Heart right ventricle (tissue), 16 donors: ENCODE measurements around the gene ENTPD6. TPM values are rescaled to one million over a fixed set of nuclear protein-coding genes. Genes with fewer than 3 reads are reported as not detected.

ENCODE experiments used
- ATAC-seq, 8 donors: fragments of 200-7000 bp; cut with Tn5 transposase; one replicate each; pipeline ENCODE4 v1.9.1; 2020; ENCODE audit warnings: mild to moderate bottlenecking in 8 of 8, moderate library complexity in 8 of 8, moderate number of reproducible peaks in 1 of 8
- DNase-seq, 2 donors: peaks; one replicate each; pipeline ENCODE4 v3.0.0-alpha.2; 2020
- H3K27ac ChIP-seq, 10 donors: fragments of 200-600 bp; sonication (generic) in 2 of 10; one replicate each; pipeline versions ENCODE4 v1.5.0 to v1.8.0; 2020 to 2022; ENCODE audit warnings: mild to moderate bottlenecking in 3 of 10
- H3K27me3 ChIP-seq, 7 donors: fragments of 200-600 bp; one replicate each; pipeline ENCODE4 v1.8.0; 2021 to 2022; ENCODE audit warnings: mild to moderate bottlenecking in 2 of 7
- H3K36me3 ChIP-seq, 9 donors: fragments of 200-600 bp; sonication (generic) in 1 of 9; one replicate each; pipeline versions ENCODE4 v1.5.0 to v1.8.0; 2020 to 2022; ENCODE audit warnings: mild to moderate bottlenecking in 2 of 9
- H3K4me1 ChIP-seq, 9 donors: fragments of 200-600 bp; sonication (generic) in 1 of 9; one replicate each; pipeline versions ENCODE4 v1.5.0 to v1.8.0; 2020 to 2022; ENCODE audit warnings: mild to moderate bottlenecking in 4 of 9
- H3K4me3 ChIP-seq, 10 donors: fragments of 200-600 bp; sonication (generic) in 2 of 10; one replicate each; pipeline versions ENCODE4 v1.5.0 to v1.8.0; 2020 to 2022; ENCODE audit warnings: mild to moderate bottlenecking in 7 of 10, moderate library complexity in 2 of 10
- H3K9me3 ChIP-seq, 11 donors: fragments of 200-600 bp in 10 of 11; sonication (generic) in 2 of 11; one replicate each; pipeline versions ENCODE4 v1.5.0 to v1.8.0; 2013 to 2022; ENCODE audit warnings: mild to moderate bottlenecking in 2 of 11, control low read depth in 1 of 11, moderate library complexity in 1 of 11
- CTCF ChIP-seq, 9 donors: fragments of 200-600 bp; sonication (generic) in 2 of 9; IDR thresholded peaks; one replicate each; pipeline versions ENCODE4 v1.5.0 to v1.8.0; 2021 to 2022; ENCODE audit warnings: antibody characterized with exemption in 9 of 9, mild to moderate bottlenecking in 5 of 9, moderate library complexity in 1 of 9
- WGBS, 2 donors: extraction: QIAGEN DNeasy Blood & Tissue Kit; methylation state at CpG; one replicate each; pipeline ENCODE4 v1.1.7; 2013; ENCODE audit warnings: inconsistent platforms in 1 of 2; 5-methylcytosine and 5-hydroxymethylcytosine counted together
- intact Hi-C, 10 donors: fragments of 100-400 bp; cut with DNase I; formaldehyde crosslinking; loops; one replicate each; pipeline versions ENCODE4 v1.11.1 to v1.14.2; 2022
- polyA plus RNA-seq, 2 donors: library from polyadenylated mRNA; stranded (reverse); fragments of 200-250 nt; gene quantifications; one replicate each; pipeline ENCODE4 v1.2.3, GENCODE V29; 2013
- total RNA-seq, 10 donors: library from RNA; stranded (reverse); fragmentation: NEBNext Ultra II Directional in 3 of 10; extraction: Animal tissue kit (Norgen Biotek cat#: 25700) in 3 of 10; gene quantifications; one replicate each; pipeline versions ENCODE4 v1.2.1 to v1.2.4, GENCODE V29; 2021 to 2023
- donor health status: Arrhythmogenic right ventricular cardiomyopathy.
- donor health status: ischemic (EF 13 %, LVEDD 7.1; RV severe dilation, severe dysfunction).
- donor health status: healthy with polysubstance abuse.
- donor health status: DM: no; HTN: yes; CAD: no.
- donor health status: DM: no; HTN: no; CAD: no.
- donor health status: ischemic (EF 25% LVEDD 6.9; RV normal size, moderate dysfunction).
- donor health status: ischemic (EF 25% LVEDD 5.7; RV mildly dilated, moderate dysfunction).
- donor health status: healthy.
- donor health status: DM: yes; HTN: yes; CAD: no.
- donor health status: Ischemic cardiomyopathy.
- donor health status: ischemic (EF 35%, LVEDD 5.7; RV mildly dilated, moderate dysfunction).
- donor health status: nonischemic (EF 11% LVEDD 7.7; RV severe dilation, severe dysfunction).
- donor health status: DM: yes; HTN: yes; CAD: no.
- donor health status: PGD.
- donor health status: ischemic (EF 29% LVEDD 5.4; RV normal size, mild dysfunction).
- donor health status: nonischemic (EF 23%, LVEDD 6.1; RV moderate dilation, normal function).

Gene ENTPD6
- total and polyA plus RNA-seq, 12 donors: 54.6 to 167 (median 84.8) TPM

- intact Hi-C loops: loop anchor here in 7 of 10 donors (2.0 to 10.0 kb wide), 9 partner anchors 35 to 200 kb away; partner anchors contain the start of genes ABHD12 (in 5 of the 7), PYGB (in 2 of the 7) and ACSS1 (in 1 of the 7)
- Histone ChIP-seq H3K9me3 (peaks cover 0 to under 1% (median 0%) of the 10 kb centered on the region in 11 donors), H3K27ac (peak overlapping the region in 8 of 10 donors; percentile 3 to 97 (median 94)), H3K27me3 (no peaks in the 10 kb centered on the region), H3K4me1 (peaks cover 10 to 62% (median 48%) of the 10 kb centered on the region in 9 donors), H3K4me3 (peak overlapping the region in 7 of 10 donors; percentile 78 to 99 (median 91)), H3K36me3 (no peaks in the 10 kb centered on the region)
- DNase-seq: no peak
- no peak for TF ChIP-seq CTCF (IDR thresholded peaks at IDR 0.05)
- no peak for ATAC-seq
- WGBS, 2 donors: 91 to 93% methylated on average over 3 of the region's 3 CpGs
These were observed 1.8 kb downstream of the ENTPD6 start for GRCh38 chr20:25197183-25197869.

GRCh38 chr20:25197870-25198190 is 2.3 kb downstream of the ENTPD6 start:
- 56 to 63% methylated on average over 3 of the region's 3 CpGs for WGBS, 2 donors
- no peak for TF ChIP-seq CTCF (IDR thresholded peaks at IDR 0.05)
- no peak overlapping the region for H3K4me3 ChIP-seq
- ATAC-seq (no peak), DNase-seq (no peak)
- no peaks in the 10 kb centered on the region for H3K27me3 ChIP-seq
- intact Hi-C loops: loop anchor here in 7 of 10 donors (2.0 to 10.0 kb wide), 9 partner anchors 34 to 201 kb away; partner anchors contain the start of genes ABHD12 (in 5 of the 7), PYGB (in 2 of the 7) and ACSS1 (in 1 of the 7)
- H3K9me3 ChIP-seq: peaks cover 0 to 6% (median 0%) of the 10 kb centered on the region in 11 donors
- H3K27ac ChIP-seq: peak overlapping the region; percentile 1 to 97 (median 78)
- H3K36me3 ChIP-seq: no peaks in the 10 kb centered on the region
- H3K4me1 ChIP-seq: peaks cover 10 to 60% (median 50%) of the 10 kb centered on the region in 9 donors

- Histone ChIP-seq H3K27ac (peak overlapping the region; percentile 20 to 97 (median 78)), H3K27me3 (no peaks in the 10 kb centered on the region), H3K4me1 (peaks cover 10 to 64% (median 50%) of the 10 kb centered on the region in 9 donors), H3K4me3 (no peak overlapping the region), H3K36me3 (no peaks in the 10 kb centered on the region), H3K9me3 (peaks cover 0 to 8% (median 0%) of the 10 kb centered on the region in 11 donors)
- TF ChIP-seq CTCF (IDR thresholded peaks at IDR 0.05): no peak
- ATAC-seq: peak in 6 of 8 donors; percentile 8 to 54 (median 22)
- intact Hi-C loops: loop anchor here in 7 of 10 donors (5.0 to 10.0 kb wide), 8 partner anchors 33 to 202 kb away; partner anchors contain the start of genes ABHD12 (in 5 of the 7), PYGB (in 2 of the 7) and ACSS1 (in 1 of the 7)
- 45 to 58% methylated on average over 11 of the region's 11 CpGs for WGBS, 2 donors
- no peak for DNase-seq
These were observed 3.3 kb downstream of the ENTPD6 start for GRCh38 chr20:25198663-25199383.
